HepG2 (cell line): ENCODE results near the gene FAM174B.

ENCODE experiments used
- BHLHE40 ChIP-seq: IDR thresholded peaks from 2 replicates; pipeline ENCODE4 v1.6.1; 2011; ENCODE audit warnings: low read length, improper control_type of control experiment
- IRF9 ChIP-seq: sonication (generic); formaldehyde crosslinking; IDR thresholded peaks from 2 replicates; pipeline ENCODE4 v1.8.0; 2022; ENCODE audit warnings: missing genetic modification reagents, mild to moderate bottlenecking, borderline replicate concordance
- ISL2 ChIP-seq: sonication (generic); formaldehyde crosslinking; IDR thresholded peaks from 2 replicates; pipeline ENCODE4 v1.5.0; 2020; ENCODE audit warnings: missing genetic modification reagents

- TF ChIP-seq IRF9, result no peak
- TF ChIP-seq ISL2 (CRISPR knock-in tag), result no peak
- no peak for TF ChIP-seq BHLHE40
Observed at GRCh38 chr15:92623435-92623834, 32.1 kb downstream of the FAM174B start.
